ENCODE measurements around the gene PRUNE2. TPM values are rescaled to one million over a fixed set of nuclear protein-coding genes. Genes with fewer than 3 reads are reported as not detected.
A peak's percentile ranks its signal among the peaks of the same experiment; 100 is the strongest.
"Not testable (repeated sequence)": the region's sequence is repeated elsewhere in the genome, so short reads cannot be mapped to it uniquely, and the experiment has no call there.

PRUNE2 gene
- total and polyA plus RNA-seq, 4 donors, result 3.8 to 18.1 (median 7.8) TPM

DNA sequence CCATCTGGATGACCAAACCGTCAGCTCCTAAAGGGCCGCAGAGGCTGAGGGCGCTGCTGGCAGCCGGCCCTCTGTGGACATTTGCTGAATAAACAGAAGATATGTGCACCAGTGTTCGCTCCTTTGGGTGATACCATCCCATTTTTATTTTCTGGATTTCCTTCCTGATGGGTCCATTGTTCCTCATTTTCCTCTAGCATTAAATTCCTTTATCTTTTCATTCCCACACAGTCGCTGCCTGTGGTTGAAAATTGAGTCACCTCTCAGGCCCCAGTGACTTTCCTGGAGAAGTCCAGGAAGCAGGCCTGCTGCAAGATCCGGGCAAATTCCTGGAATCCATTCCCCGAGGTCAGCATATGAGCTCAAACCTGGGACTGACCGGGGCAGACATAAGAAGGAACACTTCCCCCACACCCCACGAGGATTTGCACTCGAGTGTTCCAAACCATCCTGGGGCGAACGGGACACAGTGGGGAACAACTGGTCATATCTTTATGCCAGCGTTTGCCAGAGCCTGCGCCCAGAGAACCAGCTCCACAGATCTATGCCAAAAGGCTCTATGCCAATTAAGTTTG is 228.3 kb downstream of the PRUNE2 start:
- Histone ChIP-seq H3K4me1 (ENCODE audit: control insufficient read depth in 5 of 5, insufficient read depth in 5 of 5, low read length in 5 of 5) (no peaks in the 10 kb centered on the region), H3K4me3 (no peak overlapping the region), H3K36me3 (ENCODE audit: control insufficient read depth in 4 of 4, insufficient read depth in 4 of 4, low read length in 4 of 4) (no peaks in the 10 kb centered on the region), H3K9me3 (ENCODE audit: control insufficient read depth in 4 of 4, insufficient read depth in 3 of 4, low read length in 3 of 4) (no peaks in the 10 kb centered on the region), H3K27me3 (ENCODE audit: control insufficient read depth in 3 of 3, insufficient read depth in 3 of 3, low read length in 2 of 3) (no peaks in the 10 kb centered on the region), H3K27ac (ENCODE audit: low read depth in 1 of 2, low read length in 1 of 2) (no peak overlapping the region), H3K9ac (ENCODE audit: insufficient read depth in 1 of 2, low read length in 2 of 2) (no peak overlapping the region)
- ATAC-seq (ENCODE audit: insufficient read depth, low FRiP score) (no peak), DNase-seq (no peak)
- TF ChIP-seq CTCF (IDR thresholded peaks at IDR 0.05; ENCODE audit: control extremely low read depth, extremely low read depth), result no peak
- WGBS, 2 donors, result 66 to 74% methylated on average over 15 of the region's 15 CpGs

DNA sequence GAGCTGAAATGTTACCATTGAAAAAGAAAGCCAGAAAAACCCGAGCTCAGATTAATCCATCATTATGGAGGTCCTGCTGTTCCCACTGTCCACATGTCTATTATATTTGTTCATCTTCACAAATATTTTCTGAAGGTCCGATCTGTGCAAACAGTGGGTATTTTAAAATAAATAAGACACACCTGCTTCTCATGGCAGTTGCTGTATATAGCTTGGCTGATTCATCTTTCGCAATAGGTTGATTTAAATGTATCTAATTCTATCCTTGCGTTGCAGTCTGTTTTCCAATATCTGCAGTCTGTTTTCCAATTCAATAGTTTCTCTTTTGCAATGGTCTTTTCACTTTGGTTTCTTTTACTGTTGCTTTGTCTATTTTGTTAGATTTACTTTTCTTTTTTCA is 229.1 kb downstream of the PRUNE2 start:
- no peaks in the 10 kb centered on the region for H3K27me3 ChIP-seq (ENCODE audit: control insufficient read depth in 3 of 3, insufficient read depth in 3 of 3, low read length in 2 of 3)
- H3K36me3 ChIP-seq (ENCODE audit: control insufficient read depth in 4 of 4, insufficient read depth in 4 of 4, low read length in 4 of 4), result no peaks in the 10 kb centered on the region
- no peaks in the 10 kb centered on the region for H3K4me1 ChIP-seq (ENCODE audit: control insufficient read depth in 5 of 5, insufficient read depth in 5 of 5, low read length in 5 of 5)
- no peaks in the 10 kb centered on the region for H3K9me3 ChIP-seq (ENCODE audit: control insufficient read depth in 4 of 4, insufficient read depth in 3 of 4, low read length in 3 of 4)
- no peak overlapping the region for H3K4me3 ChIP-seq
- no peak for TF ChIP-seq CTCF (IDR thresholded peaks at IDR 0.05; ENCODE audit: control extremely low read depth, extremely low read depth)
- H3K9ac ChIP-seq (ENCODE audit: insufficient read depth in 1 of 2, low read length in 2 of 2), result no peak overlapping the region
- DNase-seq (no peak), ATAC-seq (ENCODE audit: insufficient read depth, low FRiP score) (no peak)
- no peak overlapping the region for H3K27ac ChIP-seq (ENCODE audit: low read depth in 1 of 2, low read length in 1 of 2)
- 77 to 82% methylated on average over 4 of the region's 4 CpGs for WGBS, 2 donors

GRCh38 chr9:76667521-76667957 is 238.4 kb downstream of the PRUNE2 start:
- peaks cover 0 to 5% (median 0%) of the 10 kb centered on the region in 4 donors for H3K9me3 ChIP-seq (ENCODE audit: control insufficient read depth in 4 of 4, insufficient read depth in 3 of 4, low read length in 3 of 4)
- H3K36me3 ChIP-seq (ENCODE audit: control insufficient read depth in 4 of 4, insufficient read depth in 4 of 4, low read length in 4 of 4), result no peaks in the 10 kb centered on the region
- ATAC-seq (ENCODE audit: insufficient read depth, low FRiP score) (no peak), DNase-seq (peak in 2 of 3 donors; percentile 42 to 70)
- H3K9ac ChIP-seq (ENCODE audit: insufficient read depth in 1 of 2, low read length in 2 of 2), result no peak overlapping the region
- peaks cover 0 to 8% (median 0%) of the 10 kb centered on the region in 5 donors for H3K4me1 ChIP-seq (ENCODE audit: control insufficient read depth in 5 of 5, insufficient read depth in 5 of 5, low read length in 5 of 5)
- 31 to 38% methylated on average over 1 of the region's 1 CpG for WGBS, 2 donors
- no peaks in the 10 kb centered on the region for H3K27me3 ChIP-seq (ENCODE audit: control insufficient read depth in 3 of 3, insufficient read depth in 3 of 3, low read length in 2 of 3)
- no peak overlapping the region for H3K27ac ChIP-seq (ENCODE audit: low read depth in 1 of 2, low read length in 1 of 2)
- H3K4me3 ChIP-seq, result no peak overlapping the region
- no peak for TF ChIP-seq CTCF (IDR thresholded peaks at IDR 0.05; ENCODE audit: control extremely low read depth, extremely low read depth)

DNA sequence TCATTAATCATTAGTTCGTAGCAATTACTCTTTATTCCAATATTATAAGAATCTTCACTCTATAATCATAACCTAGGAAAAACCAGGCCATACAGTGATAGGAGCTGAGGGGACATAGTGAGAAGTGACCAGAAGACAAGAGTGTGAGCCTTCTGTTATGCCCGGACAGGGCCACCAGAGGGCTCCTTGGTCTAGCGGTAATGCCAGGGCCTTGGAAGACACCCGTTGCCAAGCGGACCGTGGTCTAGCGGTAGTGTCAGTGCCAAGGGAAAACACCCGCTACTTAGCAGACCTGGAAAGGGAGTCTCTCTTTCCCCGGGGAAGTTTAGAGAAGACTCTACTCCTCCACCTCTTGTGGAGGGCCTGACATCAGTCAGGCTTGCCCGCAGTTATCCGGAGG is 239.9 kb downstream of the PRUNE2 start:
- H3K4me3 ChIP-seq; ATAC-seq (ENCODE audit: insufficient read depth, low FRiP score); H3K27ac ChIP-seq (ENCODE audit: low read depth in 1 of 2, low read length in 1 of 2); H3K9ac ChIP-seq (ENCODE audit: insufficient read depth in 1 of 2, low read length in 2 of 2); H3K9me3 ChIP-seq (ENCODE audit: control insufficient read depth in 4 of 4, insufficient read depth in 3 of 4, low read length in 3 of 4); H3K27me3 ChIP-seq (ENCODE audit: control insufficient read depth in 3 of 3, insufficient read depth in 3 of 3, low read length in 2 of 3); H3K36me3 ChIP-seq (ENCODE audit: control insufficient read depth in 4 of 4, insufficient read depth in 4 of 4, low read length in 4 of 4); H3K4me1 ChIP-seq (ENCODE audit: control insufficient read depth in 5 of 5, insufficient read depth in 5 of 5, low read length in 5 of 5): not testable (repeated sequence)
- peak in 2 of 3 donors; percentile 40 to 44 for DNase-seq
- 80 to 86% methylated on average over 11 of the region's 11 CpGs for WGBS, 2 donors
